ENCODE data around the gene THRAP3. TPM values are rescaled to one million over a fixed set of nuclear protein-coding genes. Genes with fewer than 3 reads are reported as not detected.

THRAP3 gene
- total RNA-seq, 5 donors from 2014 or later (not counting 1 experiment from before 2014, with no cell fraction given), result 75.2 to 111 (median 101) TPM

DNA sequence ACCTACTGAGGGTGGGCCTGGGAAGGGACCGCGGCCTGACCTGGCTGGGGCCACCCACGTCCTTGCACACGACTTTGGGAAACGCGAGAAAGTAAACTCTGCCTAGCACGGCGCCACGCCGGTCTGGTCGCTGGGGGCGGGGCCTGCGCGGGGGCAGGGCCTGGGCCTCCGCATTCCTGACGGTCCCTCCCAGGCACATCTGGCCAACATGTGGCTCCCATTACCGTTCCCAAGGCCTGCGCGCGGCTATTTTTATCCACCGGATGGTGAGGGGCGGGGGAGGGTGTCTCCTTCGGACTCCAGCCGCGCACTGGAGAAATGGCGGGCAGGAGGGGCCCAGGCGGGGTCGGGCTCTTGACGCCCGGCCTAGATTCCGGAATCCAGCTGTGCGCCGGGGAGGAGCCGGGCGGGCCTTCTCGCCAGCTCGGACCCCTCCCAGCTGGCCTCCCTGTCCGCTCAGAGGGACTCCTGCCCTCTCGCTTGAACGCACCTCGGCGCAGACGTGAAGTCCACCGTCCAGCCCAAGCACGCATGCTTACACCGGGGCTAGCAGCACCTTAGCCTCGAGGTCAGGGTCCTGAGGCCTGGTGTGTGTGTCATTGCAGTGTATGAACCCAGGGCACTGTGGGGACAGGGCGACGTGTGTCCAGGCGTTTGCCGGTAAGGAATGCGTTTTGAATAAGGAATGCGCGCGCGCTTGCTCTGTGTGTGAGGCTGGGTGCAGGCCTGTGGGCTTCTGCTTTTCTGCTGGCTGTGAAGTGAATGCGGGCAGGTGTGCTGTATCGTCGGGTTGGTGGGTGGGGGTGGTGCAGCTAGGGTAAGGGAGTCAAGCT is 97.1 kb downstream of the THRAP3 start:
- Histone ChIP-seq H3K9me3 (no peaks in the 10 kb centered on the region), H3K27me3 (replicated peaks in 1 of 2; ENCODE audit: control insufficient read depth in 2 of 2, extremely low read depth in 1 of 2, insufficient read depth in 2 of 2, low read length in 1 of 2) (peaks cover 0 to 10% of the 10 kb centered on the region in 2 experiments), H3K36me3 (ENCODE audit: control insufficient read depth in 2 of 2, extremely low read depth in 1 of 2, insufficient read depth in 1 of 2, low read length in 1 of 2) (no peaks in the 10 kb centered on the region), H3K4me1 (ENCODE audit: control insufficient read depth in 1 of 2, extremely low read depth in 1 of 2, insufficient read depth in 2 of 2, low read length in 2 of 2) (peaks cover 7 to 35% of the 10 kb centered on the region in 2 experiments), H3K4me3 (ENCODE audit: control insufficient read depth in 1 of 2, extremely low read depth in 1 of 2, low read length in 1 of 2) (peak overlapping the region; percentile 39 to 60), H3K27ac (ENCODE audit: low read length) (no peak overlapping the region)
- Mint-ChIP-seq H3K27me3 (no peaks in the 10 kb centered on the region), H3K4me1 (peaks cover 20 to 25% (median 25%) of the 10 kb centered on the region in 3 donors), H3K27ac (peak overlapping the region in 1 of 2 donors; percentile 69), H3K9me3 (no peaks in the 10 kb centered on the region), H3K4me3 (peak overlapping the region; percentile 67 to 84 (median 74)), H3K36me3 (no peaks in the 10 kb centered on the region)
- WGBS (ENCODE audit: insufficient coverage), result 48% methylated on average over 59 of the region's 59 CpGs
- CTCF ChIA-PET, result interaction anchor here (0.6 to 1.0 kb wide), 3 partner anchors 11 to 56 kb away, joined by 3 to 6 read pairs (median 4); no protein-coding TSS in a partner anchor
- POLR2A ChIA-PET, result no interaction called here
- DNase-seq (peak in 9 of 35 experiments; percentile 14 to 53 (median 29)), ATAC-seq (replicated peaks in 1 of 4) (peak; percentile 21 to 56 (median 41))

DNA sequence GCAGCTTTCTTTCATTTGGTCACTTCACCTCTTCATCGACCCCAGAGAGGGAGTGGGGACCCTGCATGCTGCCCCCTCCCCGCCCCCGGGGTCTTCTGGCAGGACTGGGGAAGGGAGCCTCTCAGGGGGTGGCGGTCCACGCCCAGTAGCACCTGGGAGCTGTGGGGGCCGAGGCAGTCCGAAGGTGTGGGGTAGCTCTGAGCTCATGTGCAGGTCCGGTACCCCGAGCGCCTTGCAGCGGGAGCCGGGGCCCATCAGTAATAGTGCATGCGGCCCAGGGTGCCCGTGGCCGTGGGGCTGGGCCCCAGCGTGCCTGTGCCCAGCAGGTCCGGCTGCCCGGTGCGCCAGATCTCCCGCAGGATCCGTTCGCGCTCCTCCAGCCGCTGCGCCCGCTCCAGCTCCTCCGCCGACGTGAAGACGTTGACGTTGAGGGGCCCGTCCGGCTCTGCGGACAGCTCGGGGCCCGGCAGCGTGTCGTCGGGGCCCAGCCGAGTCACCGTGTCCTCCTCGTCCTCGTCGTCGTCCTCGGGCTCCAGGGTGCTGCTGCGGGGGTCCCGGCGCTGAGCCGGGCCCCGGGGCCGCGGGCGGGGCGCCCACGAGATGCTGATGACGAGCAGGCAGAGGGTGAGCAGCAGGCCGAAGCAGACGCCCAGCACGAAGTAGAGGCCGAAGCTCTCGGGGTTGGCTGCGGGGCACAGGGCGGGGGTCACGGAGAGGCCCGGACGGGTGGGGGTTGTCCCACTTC is 98.0 kb downstream of the THRAP3 start:
- Mint-ChIP-seq H3K4me1 (peaks cover 20 to 28% (median 25%) of the 10 kb centered on the region in 3 donors), H3K27me3 (no peaks in the 10 kb centered on the region), H3K36me3 (no peaks in the 10 kb centered on the region), H3K27ac (peak overlapping the region in 1 of 2 donors; percentile 69), H3K4me3 (peak overlapping the region; percentile 71 to 84 (median 73)), H3K9me3 (no peaks in the 10 kb centered on the region)
- ATAC-seq (replicated peaks in 1 of 4) (no peak), DNase-seq (no peak)
- Histone ChIP-seq H3K27me3 (replicated peaks in 1 of 2; ENCODE audit: control insufficient read depth in 2 of 2, extremely low read depth in 1 of 2, insufficient read depth in 2 of 2, low read length in 1 of 2) (peaks cover 0 to 13% of the 10 kb centered on the region in 2 experiments), H3K36me3 (ENCODE audit: control insufficient read depth in 2 of 2, extremely low read depth in 1 of 2, insufficient read depth in 1 of 2, low read length in 1 of 2) (no peaks in the 10 kb centered on the region), H3K27ac (ENCODE audit: low read length) (no peak overlapping the region), H3K4me1 (ENCODE audit: control insufficient read depth in 1 of 2, extremely low read depth in 1 of 2, insufficient read depth in 2 of 2, low read length in 2 of 2) (peaks cover 7 to 35% of the 10 kb centered on the region in 2 experiments), H3K9me3 (no peaks in the 10 kb centered on the region), H3K4me3 (ENCODE audit: control insufficient read depth in 1 of 2, extremely low read depth in 1 of 2, low read length in 1 of 2) (no peak overlapping the region)
- POLR2A ChIA-PET, result no interaction called here
- CTCF ChIA-PET, result interaction anchor here (1.0 kb wide), 2 partner anchors 11 to 37 kb away, joined by 3 to 4 read pairs; no protein-coding TSS in a partner anchor
- 70% methylated on average over 66 of the region's 67 CpGs for WGBS (ENCODE audit: insufficient coverage)

DNA sequence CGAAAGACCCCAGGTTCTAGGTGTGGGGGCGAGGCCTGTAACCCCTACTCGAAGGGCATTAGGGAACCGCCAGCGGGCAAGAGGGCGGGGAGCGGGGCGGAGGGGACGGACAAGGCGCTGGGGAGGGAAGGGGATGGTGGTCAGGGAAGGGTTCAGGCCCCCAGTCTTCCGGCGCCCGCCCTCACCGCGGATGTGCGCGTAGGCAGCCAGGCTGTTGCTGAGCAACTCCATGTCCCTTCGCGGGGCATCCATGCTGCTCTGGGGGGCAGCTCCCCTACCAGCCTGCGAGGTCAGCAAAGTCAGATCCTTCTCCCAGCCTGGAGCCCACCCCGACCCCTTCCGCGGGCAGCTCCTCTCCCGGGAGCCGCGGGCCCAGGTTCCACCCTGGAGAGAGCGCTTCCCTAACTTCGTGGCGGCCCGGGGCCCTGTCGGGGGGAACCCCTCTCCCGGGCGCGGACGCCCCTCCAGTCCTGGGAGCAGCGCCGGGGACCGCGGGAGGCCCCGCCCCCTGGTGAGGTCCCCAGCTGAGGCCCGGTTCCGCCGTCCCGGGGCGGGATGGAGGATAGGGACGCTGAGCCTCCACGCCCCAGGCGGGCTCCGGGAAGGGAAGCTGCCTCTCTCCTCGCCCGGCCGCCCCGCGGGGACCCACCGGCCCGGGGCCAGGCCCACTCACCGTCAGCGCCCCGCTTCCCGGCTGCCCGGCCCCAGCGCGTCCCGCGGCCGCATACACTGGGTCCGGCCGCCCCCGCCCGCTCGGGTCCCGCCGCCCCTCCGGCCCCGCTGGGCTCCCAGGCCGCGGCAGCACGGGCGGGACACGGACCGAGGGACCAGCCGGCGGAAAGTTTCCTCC is 98.8 kb downstream of the THRAP3 start:
- ATAC-seq (replicated peaks in 1 of 4) (peak; percentile 49 to 54 (median 51)), DNase-seq (peak in 16 of 35 experiments; percentile 15 to 48 (median 29))
- peaks cover 0 to 2% of the 10 kb centered on the region in 2 donors for H3K27me3 Mint-ChIP-seq
- CTCF ChIA-PET, result interaction anchor here in 1 of 2 donors (1.0 kb wide), 1 partner anchor 37 kb away, joined by 3 read pairs; no protein-coding TSS in a partner anchor
- Histone ChIP-seq H3K27me3 (replicated peaks in 1 of 2; ENCODE audit: control insufficient read depth in 2 of 2, extremely low read depth in 1 of 2, insufficient read depth in 2 of 2, low read length in 1 of 2) (peaks cover 0 to 19% of the 10 kb centered on the region in 2 experiments), H3K27ac (ENCODE audit: low read length) (no peak overlapping the region), H3K36me3 (ENCODE audit: control insufficient read depth in 2 of 2, extremely low read depth in 1 of 2, insufficient read depth in 1 of 2, low read length in 1 of 2) (no peaks in the 10 kb centered on the region), H3K4me1 (ENCODE audit: control insufficient read depth in 1 of 2, extremely low read depth in 1 of 2, insufficient read depth in 2 of 2, low read length in 2 of 2) (peaks cover 7 to 35% of the 10 kb centered on the region in 2 experiments), H3K9me3 (no peaks in the 10 kb centered on the region), H3K4me3 (ENCODE audit: control insufficient read depth in 1 of 2, extremely low read depth in 1 of 2, low read length in 1 of 2) (peak overlapping the region; percentile 59 to 66)
- peak overlapping the region; percentile 67 to 80 (median 73) for H3K4me3 Mint-ChIP-seq
- H3K27ac Mint-ChIP-seq, result peak overlapping the region in 1 of 2 donors; percentile 58
- H3K4me1 Mint-ChIP-seq, result peaks cover 20 to 28% (median 25%) of the 10 kb centered on the region in 3 donors
- H3K9me3 Mint-ChIP-seq, result no peaks in the 10 kb centered on the region
- POLR2A ChIA-PET, result interaction anchor here in 1 of 2 donors (0.7 to 1.0 kb wide), 2 partner anchors 14 to 16 kb away, joined by 3 to 4 read pairs; no protein-coding TSS in a partner anchor
- WGBS (ENCODE audit: insufficient coverage), result 5% methylated on average over 71 of the region's 83 CpGs
- no peaks in the 10 kb centered on the region for H3K36me3 Mint-ChIP-seq

GRCh38 chr1:36323636-36324352 is 99.6 kb downstream of the THRAP3 start, which contains the start of gene EVA1B:
Gene EVA1B, minus strand, starts transcription at chr1:36323645. Its CDS starts 608 bp downstream, at chr1:36323037.
- H3K27me3 ChIP-seq (replicated peaks in 1 of 2; ENCODE audit: control insufficient read depth in 2 of 2, extremely low read depth in 1 of 2, insufficient read depth in 2 of 2, low read length in 1 of 2), result peaks cover 0 to 26% of the 10 kb centered on the region in 2 experiments
- H3K4me3 Mint-ChIP-seq, result peak within 1 kb of the TSS; percentile 73 to 80 (median 76)
- H3K9me3 ChIP-seq, result no peaks in the 10 kb centered on the region
- H3K9me3 Mint-ChIP-seq, result no peaks in the 10 kb centered on the region
- H3K4me1 Mint-ChIP-seq, result peaks cover 20 to 28% (median 25%) of the 10 kb centered on the region in 3 donors
- H3K36me3 ChIP-seq (ENCODE audit: control insufficient read depth in 2 of 2, extremely low read depth in 1 of 2, insufficient read depth in 1 of 2, low read length in 1 of 2), result no peaks in the 10 kb centered on the region
- H3K4me3 ChIP-seq (ENCODE audit: control insufficient read depth in 1 of 2, extremely low read depth in 1 of 2, low read length in 1 of 2), result peak within 1 kb of the TSS; percentile 59 to 73
- DNase-seq, result peak in 11 of 35 experiments; percentile 20 to 54 (median 27)
- POLR2A ChIA-PET, result interaction anchor here (0.7 to 1.0 kb wide), 3 partner anchors 15 to 17 kb away, joined by 3 to 4 read pairs (median 3); no protein-coding TSS in a partner anchor
- ATAC-seq (replicated peaks in 1 of 4), result peak; percentile 34 to 56 (median 44)
- H3K27ac ChIP-seq (ENCODE audit: low read length), result no peak within 1 kb of the TSS
- peaks cover 0 to 2% of the 10 kb centered on the region in 2 donors for H3K27me3 Mint-ChIP-seq
- CTCF ChIA-PET, result interaction anchor here in 1 of 2 donors (1.0 kb wide), 1 partner anchor 38 kb away, joined by 3 read pairs; no protein-coding TSS in a partner anchor
- H3K27ac Mint-ChIP-seq, result peak within 1 kb of the TSS; percentile 23 to 58
- peaks cover 7 to 35% of the 10 kb centered on the region in 2 experiments for H3K4me1 ChIP-seq (ENCODE audit: control insufficient read depth in 1 of 2, extremely low read depth in 1 of 2, insufficient read depth in 2 of 2, low read length in 2 of 2)
- 4% methylated on average over 17 of the region's 36 CpGs for WGBS (ENCODE audit: insufficient coverage)
- H3K36me3 Mint-ChIP-seq, result no peaks in the 10 kb centered on the region

- DNase-seq (no peak), ATAC-seq (replicated peaks in 1 of 4) (no peak)
- Histone ChIP-seq H3K27ac (ENCODE audit: low read length) (no peak overlapping the region), H3K4me1 (ENCODE audit: control insufficient read depth in 1 of 2, extremely low read depth in 1 of 2, insufficient read depth in 2 of 2, low read length in 2 of 2) (peaks cover 7 to 35% of the 10 kb centered on the region in 2 experiments), H3K27me3 (replicated peaks in 1 of 2; ENCODE audit: control insufficient read depth in 2 of 2, extremely low read depth in 1 of 2, insufficient read depth in 2 of 2, low read length in 1 of 2) (peaks cover 0 to 26% of the 10 kb centered on the region in 2 experiments), H3K9me3 (no peaks in the 10 kb centered on the region), H3K36me3 (ENCODE audit: control insufficient read depth in 2 of 2, extremely low read depth in 1 of 2, insufficient read depth in 1 of 2, low read length in 1 of 2) (no peaks in the 10 kb centered on the region), H3K4me3 (ENCODE audit: control insufficient read depth in 1 of 2, extremely low read depth in 1 of 2, low read length in 1 of 2) (peak overlapping the region in 1 of 2 donors; percentile 73)
- Mint-ChIP-seq H3K4me3 (peak overlapping the region; percentile 73 to 80 (median 76)), H3K27ac (peak overlapping the region in 1 of 2 donors; percentile 44), H3K4me1 (peaks cover 20 to 28% (median 25%) of the 10 kb centered on the region in 3 donors), H3K27me3 (peaks cover 0 to 2% of the 10 kb centered on the region in 2 donors), H3K9me3 (no peaks in the 10 kb centered on the region), H3K36me3 (no peaks in the 10 kb centered on the region)
- 100% methylated on average over 1 of the region's 9 CpGs for WGBS (ENCODE audit: insufficient coverage)
- ChIA-PET POLR2A (interaction anchor here in 1 of 2 donors (0.7 kb wide), 1 partner anchor 15 kb away, joined by 3 read pairs; no protein-coding TSS in a partner anchor), CTCF (no interaction called here)
Measured at GRCh38 chr1:36324353-36324703, 100.1 kb downstream of the THRAP3 start.
